B cell (primary cell): ENCODE data around the gene VCAM1. TPM values are rescaled to one million over a fixed set of nuclear protein-coding genes. Genes with fewer than 3 reads are reported as not detected.

Source experiments
- ATAC-seq: fragments of 200-7000 bp; cut with Tn5 transposase; one replicate; pipeline ENCODE4 v1.10.0; 2021; ENCODE audit warnings: low read depth, mild to moderate bottlenecking, moderate number of reproducible peaks, moderate library complexity
- CTCF ChIA-PET: fragments of 350-600 bp; sonication (Branson Sonifier 250); formaldehyde crosslinking; loops from one replicate; lab custom pipeline; 2021; ENCODE audit warnings: antibody characterized with exemption, inconsistent platforms; lab: Charles Lee
- POLR2A ChIA-PET: fragments of 350-600 bp; sonication (Branson Sonifier 250); formaldehyde crosslinking; loops from one replicate; lab custom pipeline; 2021; ENCODE audit warnings: antibody characterized with exemption; lab: Charles Lee
- DNase-seq: peaks from one replicate; pipeline ENCODE4 v3.0.0; 2013
- H2AFZ ChIP-seq: 2 replicates; pipeline ENCODE4 v1.6.1; 2012; ENCODE audit warnings: mild to moderate bottlenecking, low read depth, low read length; ENCODE audit not compliant: insufficient read depth, poor library complexity, severe bottlenecking
- H3K27ac ChIP-seq, 2 donors: 1 replicate in 1 of 2; 2 replicates in 1 of 2; pipeline ENCODE4 v1.5.1; 2012 to 2013; ENCODE audit warnings: low read length in 2 of 2, mild to moderate bottlenecking in 2 of 2, moderate library complexity in 1 of 2
- H3K27me3 ChIP-seq, 4 experiments: fragments of 200-600 bp in 1 of 4; sonication (generic) in 1 of 4; replicated peaks in 1 of 4; 1 replicate in 2 of 4; 2 replicates in 2 of 4; pipeline versions ENCODE4 v1.6.1 to v1.7.0; 2013 to 2016; ENCODE audit warnings: low read length in 3 of 4, mild to moderate bottlenecking in 2 of 4, mixed read lengths in 1 of 4, moderate library complexity in 1 of 4; ENCODE audit not compliant: insufficient read depth in 4 of 4, control insufficient read depth in 3 of 4; ENCODE audit errors: control extremely low read depth in 1 of 4
- H3K36me3 ChIP-seq, 2 experiments: replicated peaks in 1 of 2; 1 replicate in 1 of 2; 2 replicates in 1 of 2; pipeline versions ENCODE4 v1.6.1 to v1.7.1; 2013; ENCODE audit warnings: low read length in 1 of 2; ENCODE audit not compliant: insufficient read depth in 2 of 2, control insufficient read depth in 1 of 2; ENCODE audit errors: control extremely low read depth in 1 of 2, extremely low read depth in 1 of 2
- H3K4me1 ChIP-seq, 2 donors: fragments of 200-600 bp in 1 of 2; sonication (generic) in 1 of 2; 1 replicate in 1 of 2; 2 replicates in 1 of 2; pipeline versions ENCODE4 v1.5.1 to v1.6.1; 2013 to 2017; ENCODE audit warnings: low read length in 2 of 2; ENCODE audit not compliant: control insufficient read depth in 2 of 2, insufficient read depth in 2 of 2
- H3K4me2 ChIP-seq: replicated peaks from 2 replicates; pipeline ENCODE3; 2012; ENCODE audit warnings: mild to moderate bottlenecking, low read depth, low read length; ENCODE audit not compliant: poor library complexity, severe bottlenecking
- H3K4me3 ChIP-seq, 5 experiments: fragments of 200-600 bp in 1 of 5; sonication (generic) in 1 of 5; 1 replicate in 3 of 5; 2 replicates in 2 of 5; pipeline versions ENCODE4 v1.5.1 to v1.7.0; 2011 to 2016; ENCODE audit warnings: low read length in 4 of 5, mild to moderate bottlenecking in 4 of 5, low read depth in 2 of 5, control low read depth in 1 of 5, moderate library complexity in 1 of 5; ENCODE audit not compliant: insufficient read depth in 1 of 5; ENCODE audit errors: control extremely low read depth in 1 of 5, extremely low read depth in 1 of 5
- H3K79me2 ChIP-seq: fragments of 200-600 bp; sonication (generic); one replicate; pipeline ENCODE4 v1.6.0; 2016; ENCODE audit warnings: low read length; ENCODE audit not compliant: control insufficient read depth, insufficient read depth
- H3K9ac ChIP-seq: fragments of 200-600 bp; sonication (generic); 2 replicates; pipeline ENCODE4 v1.6.1; 2017; ENCODE audit warnings: mild to moderate bottlenecking, low read length, moderate library complexity
- H3K9me3 ChIP-seq, 3 donors: one replicate each; pipeline versions ENCODE4 v1.6.1 to v1.7.1; 2013; ENCODE audit warnings: low read length in 2 of 3; ENCODE audit not compliant: control insufficient read depth in 2 of 3, insufficient read depth in 1 of 3; ENCODE audit errors: control extremely low read depth in 1 of 3
- H4K20me1 ChIP-seq: 2 replicates; pipeline ENCODE4 v1.6.0; 2012; ENCODE audit warnings: mild to moderate bottlenecking, low read length; ENCODE audit not compliant: insufficient read depth, control insufficient read depth, poor library complexity, severe bottlenecking
- H3K27ac Mint-ChIP-seq: one replicate; pipeline ENCODE4 v1.8.0; 2021; ENCODE audit warnings: mixed read lengths
- H3K27me3 Mint-ChIP-seq: one replicate; pipeline ENCODE4 v1.8.0; 2021; ENCODE audit warnings: mixed read lengths
- H3K4me1 Mint-ChIP-seq: one replicate; pipeline ENCODE4 v1.8.0; 2021; ENCODE audit warnings: mixed read lengths
- H3K4me3 Mint-ChIP-seq: one replicate; pipeline ENCODE4 v1.8.0; 2021; ENCODE audit warnings: mixed read lengths
- H3K9me3 Mint-ChIP-seq: one replicate; pipeline ENCODE4 v1.8.0; 2022; ENCODE audit warnings: mixed read lengths; ENCODE audit not compliant: insufficient read depth
- CTCF ChIP-seq: fragments of 200-600 bp; IDR thresholded peaks from one replicate; pipeline ENCODE4 v1.8.0; 2022; ENCODE audit warnings: antibody characterized with exemption, mild to moderate bottlenecking
- EZH2 ChIP-seq: IDR thresholded peaks from 2 replicates; pipeline ENCODE4 v1.6.1; 2012; ENCODE audit warnings: borderline replicate concordance, low read depth, mild to moderate bottlenecking, moderate library complexity, low read length; ENCODE audit not compliant: insufficient read depth, poor library complexity, severe bottlenecking
- WGBS: methylation state at CpG from one replicate; pipeline ENCODE4 v1.1.5; 2013; ENCODE audit warnings: missing lambda C conversion rate; ENCODE audit not compliant: insufficient coverage; 5-methylcytosine and 5-hydroxymethylcytosine counted together
- intact Hi-C: fragments of 100-400 bp; cut with micrococcal nuclease; formaldehyde crosslinking; loops from one replicate; pipeline ENCODE4 v1.10.0; 2022
- polyA minus RNA-seq: library from RNA; depleted of rRNA, polyadenylated mRNA; stranded (reverse); fragments of >200 nt; gene quantifications from 2 replicates; pipeline ENCODE4 v1.2.3, GENCODE V29; 2012
- polyA plus RNA-seq: library from polyadenylated mRNA; depleted of rRNA; stranded (reverse); fragments of >200 nt; gene quantifications from 2 replicates; pipeline ENCODE4 v1.2.3, GENCODE V29; 2012
- total RNA-seq, 2 donors: library from RNA; stranded (reverse); fragments of 120-200 nt in 1 of 2; gene quantifications; 1 replicate in 1 of 2; 2 replicates in 1 of 2; pipeline versions ENCODE4 v1.2.3 to v1.2.4, GENCODE V29; 2013 to 2022

The VCAM1 gene
- not detected in 2 replicates for total RNA-seq
- 0.42 TPM for total RNA-seq (2013)
- polyA plus RNA-seq = not detected in 2 replicates
- polyA minus RNA-seq = not detected in 2 replicates

GRCh38 chr1:100719490-100719889 lies at the start of gene VCAM1:
VCAM1 (plus strand) TSS chr1:100719742; CDS start chr1:100719861, 119 bp downstream.
- Histone ChIP-seq H3K36me3 (no peaks in the 10 kb centered on the region), H3K9ac (no peak within 1 kb of the TSS), H3K79me2 (no peaks in the 10 kb centered on the region), H2AFZ (no peak within 1 kb of the TSS), H3K27ac (no peak within 1 kb of the TSS), H3K9me3 (no peaks in the 10 kb centered on the region), H3K4me2 (no peak within 1 kb of the TSS), H3K27me3 (no peaks in the 10 kb centered on the region), H3K4me1 (no peaks in the 10 kb centered on the region), H3K4me3 (no peak within 1 kb of the TSS), H4K20me1 (no peaks in the 10 kb centered on the region)
- H3K27me3 Mint-ChIP-seq = peaks cover 12% of the 10 kb centered on the region
- no peak within 1 kb of the TSS for H3K4me3 Mint-ChIP-seq
- peaks cover 2% of the 10 kb centered on the region for H3K4me1 Mint-ChIP-seq
- ChIA-PET CTCF (no interaction called here), POLR2A (no interaction called here)
- H3K27ac Mint-ChIP-seq = no peak within 1 kb of the TSS
- 66% methylated on average over 4 of the region's 7 CpGs for WGBS
- ATAC-seq = no peak
- no peak for TF ChIP-seq CTCF
- DNase-seq = no peak
- H3K9me3 Mint-ChIP-seq = no peaks in the 10 kb centered on the region
- intact Hi-C loops = no loop called here

GRCh38 chr1:100670083-100670482 lies 49.5 kb upstream of the VCAM1 start:
- H3K4me3 Mint-ChIP-seq = no peak overlapping the region
- WGBS = no CpG with 5 or more reads among the region's 1 CpG
- TF ChIP-seq CTCF (no peak), EZH2 (no peak)

More at GRCh38 chr1:100670083-100670482, 49.5 kb upstream of the VCAM1 start:
- Mint-ChIP-seq H3K27me3 (peaks cover 4% of the 10 kb centered on the region), H3K27ac (no peak overlapping the region), H3K4me1 (no peaks in the 10 kb centered on the region), H3K9me3 (peaks cover 4% of the 10 kb centered on the region)
- no peaks in the 10 kb centered on the region for H4K20me1 ChIP-seq
- H3K27ac ChIP-seq = no peak overlapping the region
- peaks cover 0 to 5% (median 3%) of the 10 kb centered on the region in 3 donors for H3K9me3 ChIP-seq
- no peak overlapping the region for H3K4me2 ChIP-seq
- no peak overlapping the region for H3K4me3 ChIP-seq
- H2AFZ ChIP-seq = no peak overlapping the region
- H3K4me1 ChIP-seq = no peaks in the 10 kb centered on the region
- no peak overlapping the region for H3K9ac ChIP-seq
- ATAC-seq = no peak
- DNase-seq = no peak
- H3K79me2 ChIP-seq = no peaks in the 10 kb centered on the region
- no peaks in the 10 kb centered on the region for H3K36me3 ChIP-seq
- ChIA-PET CTCF (no interaction called here), POLR2A (no interaction called here)
- intact Hi-C loops = no loop called here
- no peaks in the 10 kb centered on the region for H3K27me3 ChIP-seq
